Mucosa of descending colon (tissue), 3 donors: ENCODE results near the gene GIN1. TPM values are rescaled to one million over a fixed set of nuclear protein-coding genes. Genes with fewer than 3 reads are reported as not detected.

Experiments
- ATAC-seq: fragments of 200-7000 bp; cut with Tn5 transposase; one replicate; pipeline ENCODE4 v1.9.1; 2020; ENCODE audit warnings: mild to moderate bottlenecking, moderate library complexity
- DNase-seq, 3 donors: peaks; one replicate each; pipeline ENCODE4 v3.0.0-alpha.2; 2020
- H3K36me3 ChIP-seq: fragments of 200-600 bp; one replicate; pipeline ENCODE4 v1.8.0; 2021; ENCODE audit warnings: low read depth, mild to moderate bottlenecking
- H3K4me1 ChIP-seq: fragments of 200-600 bp; one replicate; pipeline ENCODE4 v1.8.0; 2021; ENCODE audit warnings: low read depth, mild to moderate bottlenecking
- H3K4me3 ChIP-seq: fragments of 200-600 bp; one replicate; pipeline ENCODE4 v1.8.0; 2021; ENCODE audit warnings: mild to moderate bottlenecking
- H3K9me3 ChIP-seq: fragments of 200-600 bp; one replicate; pipeline ENCODE4 v1.8.0; 2021; ENCODE audit warnings: mild to moderate bottlenecking
- intact Hi-C, 2 donors: fragments of 100-400 bp; cut with DNase I in 1 of 2; cut with micrococcal nuclease in 1 of 2; formaldehyde crosslinking; loops; one replicate each; pipeline versions ENCODE4 v1.11.0 to v1.11.1; 2022; cut with DNase I, micrococcal nuclease
- total RNA-seq, 3 donors: library from RNA; stranded (reverse); fragmentation: NEBNext Ultra II Directional in 2 of 3; extraction: Animal tissue kit (Norgen Biotek cat#: 25700) in 2 of 3; gene quantifications; one replicate each; pipeline versions ENCODE4 v1.2.1 to v1.2.4, GENCODE V29; 2021 to 2023
- TF ChIP-seq, protein P1 (sequence below): fragments of 200-600 bp; IDR thresholded peaks from one replicate; pipeline ENCODE4 v1.8.0; 2022; ENCODE audit warnings: antibody characterized with exemption, mild to moderate bottlenecking
- donor health status: DM: no; HTN: no; CAD: no; lungs with moderate emphysema.
- donor health status: DM: no; HTN: no; CAD: no.
- donor health status: DM: no; HTN: yes; CAD: no.

The GIN1 gene
- total RNA-seq, 3 donors from 2014 or later = 6.7 to 9.1 (median 6.9) TPM

DNA sequence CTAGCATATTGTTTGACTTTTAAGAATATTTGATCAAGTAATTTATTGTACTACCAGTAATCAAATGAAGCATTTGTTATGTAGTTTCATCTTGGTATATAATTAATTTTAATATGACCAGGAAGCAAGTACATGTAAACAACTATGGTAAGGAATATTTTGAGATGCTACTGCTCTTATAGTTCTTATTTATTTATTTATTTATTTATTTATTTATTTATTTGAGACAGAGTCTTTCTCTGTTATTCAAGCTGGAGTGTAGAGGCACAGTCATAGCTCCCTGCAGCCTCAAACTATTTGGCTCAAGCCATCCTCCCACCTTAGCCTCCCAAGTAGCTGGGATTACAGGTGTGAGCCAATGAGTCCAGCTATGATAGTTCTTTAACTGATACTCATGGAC is 8.3 kb upstream of the GIN1 start:
- H3K9me3 ChIP-seq = no peaks in the 10 kb centered on the region
- H3K4me1 ChIP-seq = no peaks in the 10 kb centered on the region
- no peaks in the 10 kb centered on the region for H3K36me3 ChIP-seq
- ATAC-seq (no peak), DNase-seq (no peak)
- TF ChIP-seq, protein P1, sequence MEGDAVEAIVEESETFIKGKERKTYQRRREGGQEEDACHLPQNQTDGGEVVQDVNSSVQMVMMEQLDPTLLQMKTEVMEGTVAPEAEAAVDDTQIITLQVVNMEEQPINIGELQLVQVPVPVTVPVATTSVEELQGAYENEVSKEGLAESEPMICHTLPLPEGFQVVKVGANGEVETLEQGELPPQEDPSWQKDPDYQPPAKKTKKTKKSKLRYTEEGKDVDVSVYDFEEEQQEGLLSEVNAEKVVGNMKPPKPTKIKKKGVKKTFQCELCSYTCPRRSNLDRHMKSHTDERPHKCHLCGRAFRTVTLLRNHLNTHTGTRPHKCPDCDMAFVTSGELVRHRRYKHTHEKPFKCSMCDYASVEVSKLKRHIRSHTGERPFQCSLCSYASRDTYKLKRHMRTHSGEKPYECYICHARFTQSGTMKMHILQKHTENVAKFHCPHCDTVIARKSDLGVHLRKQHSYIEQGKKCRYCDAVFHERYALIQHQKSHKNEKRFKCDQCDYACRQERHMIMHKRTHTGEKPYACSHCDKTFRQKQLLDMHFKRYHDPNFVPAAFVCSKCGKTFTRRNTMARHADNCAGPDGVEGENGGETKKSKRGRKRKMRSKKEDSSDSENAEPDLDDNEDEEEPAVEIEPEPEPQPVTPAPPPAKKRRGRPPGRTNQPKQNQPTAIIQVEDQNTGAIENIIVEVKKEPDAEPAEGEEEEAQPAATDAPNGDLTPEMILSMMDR = no peak
- intact Hi-C loops = no loop called here
- H3K4me3 ChIP-seq = no peak overlapping the region

DNA sequence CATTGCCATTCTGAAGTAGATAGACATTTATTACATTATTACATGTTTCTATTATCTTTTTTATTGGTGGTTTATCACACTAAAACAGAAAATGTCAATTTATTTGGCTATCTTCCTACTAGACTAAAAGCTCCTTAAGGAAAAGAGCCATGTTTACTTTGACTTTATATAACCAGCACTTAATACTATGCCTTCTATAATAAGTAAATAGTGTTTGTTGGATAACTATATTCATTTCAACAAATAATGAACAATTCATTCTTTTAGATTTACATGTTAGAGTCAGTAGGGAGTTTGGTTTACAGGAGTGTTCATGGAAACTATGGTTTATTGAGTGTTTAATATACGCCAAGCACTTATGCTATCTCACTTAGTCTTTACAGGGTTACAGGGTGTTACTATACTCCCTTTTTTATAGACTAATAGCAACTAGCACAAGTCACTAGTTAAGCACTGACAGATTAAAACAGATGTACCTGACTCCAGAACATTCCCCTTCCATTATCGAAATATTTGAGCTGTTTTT is 7.4 kb upstream of the GIN1 start:
- Histone ChIP-seq H3K4me3 (no peak overlapping the region), H3K4me1 (no peaks in the 10 kb centered on the region), H3K9me3 (no peaks in the 10 kb centered on the region), H3K36me3 (no peaks in the 10 kb centered on the region)
- TF ChIP-seq, protein P1 = no peak
- intact Hi-C loops = no loop called here
- ATAC-seq = no peak
- DNase-seq = no peak

DNA sequence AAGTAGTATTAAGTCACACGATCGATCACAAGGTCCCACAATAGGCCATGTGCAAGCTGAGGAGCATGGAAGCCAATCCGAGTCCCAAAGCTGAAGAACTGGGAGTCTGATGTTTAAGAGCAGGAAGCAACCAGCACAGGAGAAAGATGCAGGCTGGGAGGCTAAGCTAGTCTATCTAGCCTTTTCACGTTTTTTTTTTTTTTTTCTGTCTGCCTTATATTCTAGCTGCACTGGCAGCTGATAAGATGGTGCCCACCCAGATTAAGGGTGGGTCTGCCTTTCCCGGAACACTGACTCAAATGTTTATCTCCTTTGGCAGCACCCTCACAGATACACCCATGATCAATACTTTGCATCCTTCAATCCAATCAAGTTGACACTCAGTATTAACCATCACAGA is 6.6 kb upstream of the GIN1 start:
- intact Hi-C loops = no loop called here

DNA sequence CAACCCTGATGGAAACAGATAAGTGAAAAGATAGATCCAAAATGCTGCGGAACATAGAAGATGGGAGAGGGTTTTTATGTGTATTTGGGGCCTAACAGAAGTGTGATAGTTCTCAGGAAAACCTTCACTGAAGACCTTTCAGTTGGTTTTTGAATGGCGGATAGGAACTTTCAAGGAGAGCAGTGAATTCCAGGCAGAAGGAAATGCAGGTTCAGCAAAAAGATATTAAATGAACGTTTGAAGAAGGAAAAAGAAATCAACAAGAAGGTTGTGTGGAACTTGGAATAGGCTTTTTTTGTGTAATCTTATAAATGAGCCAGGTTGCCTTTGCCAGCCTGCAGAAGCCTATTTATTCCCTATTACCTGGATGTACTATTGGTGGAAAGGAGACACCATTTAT is 2.3 kb upstream of the GIN1 start:
- Histone ChIP-seq H3K4me1 (no peaks in the 10 kb centered on the region), H3K9me3 (no peaks in the 10 kb centered on the region), H3K36me3 (no peaks in the 10 kb centered on the region), H3K4me3 (no peak overlapping the region)
- DNase-seq (no peak), ATAC-seq (no peak)
- intact Hi-C loops = no loop called here
- TF ChIP-seq, protein P1 = no peak

More for the DNA sequence above, 6.6 kb upstream of the GIN1 start:
- Histone ChIP-seq H3K4me3 (no peak overlapping the region), H3K4me1 (no peaks in the 10 kb centered on the region), H3K9me3 (no peaks in the 10 kb centered on the region), H3K36me3 (no peaks in the 10 kb centered on the region)
- TF ChIP-seq, protein P1 = no peak
- DNase-seq = no peak
- ATAC-seq = no peak

DNA sequence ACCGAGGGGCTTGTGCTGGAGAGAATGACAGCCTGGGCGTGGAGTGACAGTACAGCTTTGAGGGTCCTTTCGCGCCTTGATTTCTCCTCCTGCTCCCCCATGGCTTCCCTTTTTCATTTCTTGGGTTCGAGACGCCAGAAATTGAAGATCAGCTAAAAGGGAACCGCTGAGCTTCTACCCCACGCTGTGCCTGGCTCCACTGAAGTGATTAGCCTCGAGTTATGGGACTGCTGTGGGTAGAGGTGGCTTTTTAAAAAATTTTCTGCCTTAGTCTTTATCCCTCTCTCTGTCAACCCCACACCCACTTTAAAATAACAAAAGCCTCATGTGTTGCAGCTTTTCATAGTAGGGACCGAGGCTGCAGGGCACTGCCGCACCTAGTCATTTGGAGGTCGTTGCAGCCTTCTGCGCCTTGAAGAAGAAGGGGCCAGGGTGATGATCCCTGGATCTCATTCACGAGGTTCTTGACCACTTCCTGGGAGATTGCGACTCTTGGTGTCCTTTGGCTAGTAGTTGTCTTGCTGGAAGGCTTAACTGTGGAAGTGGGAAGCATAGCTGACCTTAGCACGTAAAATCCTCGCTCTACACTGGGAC is 766 bp upstream of the GIN1 start:
- peak; percentile 36 to 50 (median 44) for DNase-seq
- H3K4me3 ChIP-seq = peak overlapping the region; percentile 61
- TF ChIP-seq, protein P1 = no peak
- peak; percentile 9 for ATAC-seq
- no peaks in the 10 kb centered on the region for H3K36me3 ChIP-seq
- intact Hi-C loops = no loop called here
- H3K9me3 ChIP-seq = no peaks in the 10 kb centered on the region
- H3K4me1 ChIP-seq = no peaks in the 10 kb centered on the region
